ENCODE measurements around the gene STK11. TPM values are rescaled to one million over a fixed set of nuclear protein-coding genes. Genes with fewer than 3 reads are reported as not detected.
"Not testable (repeated sequence)": the region's sequence is repeated elsewhere in the genome, so short reads cannot be mapped to it uniquely, and the experiment has no call there.

The STK11 gene
- total RNA-seq, 2 experiments from 2014 or later: 87.1 to 87.2 TPM

GRCh38 chr19:1246265-1247087 lies 40.9 kb downstream of the STK11 start:
- not testable (repeated sequence) for H3K4me3 Mint-ChIP-seq; DNase-seq; H3K27me3 Mint-ChIP-seq; H3K9me3 Mint-ChIP-seq; H3K36me3 Mint-ChIP-seq; ATAC-seq (ENCODE audit: low read depth)
- peak overlapping the region; percentile 25 for H3K27ac Mint-ChIP-seq
- POLR2A ChIA-PET: interaction anchor here (0.6 to 7.7 kb wide), 4 partner anchors 15 to 180 kb away, joined by 3 to 385 read pairs (median 4); partner anchors contain the start of gene CIRBP
- peaks cover 10% of the 10 kb centered on the region for H3K4me1 Mint-ChIP-seq

DNA sequence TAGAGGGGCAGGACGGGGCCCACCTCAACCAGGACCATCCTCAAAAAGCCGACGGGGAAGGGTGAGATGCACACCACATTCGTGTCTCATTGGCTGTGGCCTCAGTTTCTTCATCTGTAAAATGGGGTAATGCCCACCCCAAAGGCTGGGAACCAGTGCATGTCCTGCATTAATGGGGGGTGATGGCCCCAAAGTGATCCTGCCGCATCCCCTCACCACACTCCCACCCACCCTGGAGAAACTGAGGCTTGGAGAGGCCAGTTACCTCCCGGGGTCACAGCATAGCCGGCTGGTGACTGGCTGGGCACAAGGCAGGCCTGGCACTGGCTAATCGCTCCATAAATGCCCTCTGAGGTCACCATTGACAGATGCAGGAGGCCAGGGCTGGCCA lies 42.2 kb downstream of the STK11 start:
- peak overlapping the region; percentile 5 for H3K4me3 Mint-ChIP-seq

GRCh38 chr19:1248139-1248785 lies 42.7 kb downstream of the STK11 start, which contains the start of gene MIDN:
MIDN (plus strand) TSS chr19:1248583; CDS start chr19:1250297, 1,714 bp downstream.
- Mint-ChIP-seq H3K27ac (peak within 1 kb of the TSS; percentile 85), H3K4me3 (peak within 1 kb of the TSS; percentile 81), H3K36me3 (peaks cover 8% of the 10 kb centered on the region), H3K27me3 (no peaks in the 10 kb centered on the region), H3K4me1 (peaks cover 6% of the 10 kb centered on the region), H3K9me3 (no peaks in the 10 kb centered on the region)
- POLR2A ChIA-PET: interaction anchor here (0.9 to 1.5 kb wide), 4 partner anchors 11 to 21 kb away, joined by 3 to 13 read pairs (median 8); partner anchors contain the start of gene CIRBP
- ATAC-seq (ENCODE audit: low read depth) (peak; percentile 4), DNase-seq (peak; percentile 89)

More for the DNA sequence above, 42.2 kb downstream of the STK11 start:
- Mint-ChIP-seq H3K4me1 (peaks cover 9% of the 10 kb centered on the region), H3K36me3 (peaks cover 8% of the 10 kb centered on the region), H3K9me3 (no peaks in the 10 kb centered on the region), H3K27ac (peak overlapping the region; percentile 63), H3K27me3 (no peaks in the 10 kb centered on the region)
- DNase-seq: no peak
- no peak for ATAC-seq (ENCODE audit: low read depth)
- POLR2A ChIA-PET: interaction anchor here (1.5 to 7.7 kb wide), 2 partner anchors 14 to 19 kb away, joined by 3 to 385 read pairs; partner anchors contain the start of gene CIRBP

DNA sequence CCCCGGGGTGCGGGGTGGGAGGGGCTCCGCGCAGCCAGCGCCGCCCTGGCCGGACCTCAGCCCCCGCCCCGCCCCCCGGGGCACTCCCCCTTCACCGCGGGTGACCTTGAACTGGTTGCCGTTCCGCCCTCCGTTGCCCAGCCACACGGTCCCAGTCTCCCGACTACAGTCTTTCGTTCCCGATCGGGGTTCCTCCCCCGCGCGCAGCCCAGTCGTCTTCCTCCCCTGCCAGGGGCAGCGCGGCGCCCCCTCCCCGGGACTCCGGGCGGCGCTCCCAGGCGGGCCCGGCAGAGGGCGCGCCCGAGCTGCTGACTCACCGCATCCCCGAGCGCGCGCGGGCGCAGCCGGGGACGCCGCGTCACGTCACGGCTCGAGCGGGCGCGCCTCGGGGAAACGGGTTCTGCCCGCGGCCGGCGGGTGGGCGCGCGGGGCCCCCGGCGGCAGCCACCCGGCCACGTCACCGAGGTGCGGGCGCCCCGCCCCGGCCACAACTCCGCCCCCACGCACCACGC lies 43.3 kb downstream of the STK11 start:
- peak; percentile 8 for ATAC-seq (ENCODE audit: low read depth)
- H3K9me3 Mint-ChIP-seq: no peaks in the 10 kb centered on the region
- POLR2A ChIA-PET: interaction anchor here (0.9 to 1.5 kb wide), 4 partner anchors 10 to 20 kb away, joined by 3 to 13 read pairs (median 8); partner anchors contain the start of gene CIRBP

DNA sequence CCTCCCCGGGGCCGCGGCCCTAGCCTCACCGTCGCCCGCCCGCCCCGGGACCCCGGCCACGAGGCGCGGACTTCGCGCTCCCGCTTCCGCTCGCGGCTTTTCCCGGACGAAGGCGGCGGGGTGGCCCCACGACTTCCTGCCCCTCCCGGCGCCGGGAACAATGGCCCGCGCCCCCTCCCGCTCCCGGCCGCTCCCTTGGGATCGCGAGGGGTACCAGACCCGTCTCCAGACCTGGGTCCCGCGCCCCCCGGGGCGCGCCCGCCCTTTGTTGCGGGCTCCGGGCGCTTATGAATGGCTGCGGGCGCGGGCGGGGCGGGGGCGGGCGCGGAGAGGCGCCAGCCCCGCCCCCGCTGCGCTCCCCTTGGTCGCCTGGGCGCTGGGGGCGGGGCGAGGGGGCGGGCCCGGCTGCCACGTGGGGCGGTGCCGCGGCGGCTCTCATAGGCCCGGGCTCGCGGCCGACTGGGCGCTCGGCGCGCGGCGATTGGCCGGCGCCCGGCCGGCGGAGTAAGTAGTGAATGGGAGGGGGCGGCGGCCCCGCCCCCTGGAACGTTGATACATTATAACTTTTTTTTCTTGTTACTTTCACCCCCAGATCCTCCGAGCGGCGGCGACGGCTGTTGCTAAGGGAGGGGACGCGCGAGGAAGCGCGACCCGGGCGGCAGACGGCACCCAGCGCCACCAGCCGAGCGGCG lies 43.9 kb downstream of the STK11 start:
- Mint-ChIP-seq H3K27ac (peak overlapping the region; percentile 82), H3K36me3 (peaks cover 8% of the 10 kb centered on the region), H3K4me1 (peaks cover 7% of the 10 kb centered on the region), H3K4me3 (peak overlapping the region; percentile 82), H3K27me3 (no peaks in the 10 kb centered on the region), H3K9me3 (no peaks in the 10 kb centered on the region)
- ATAC-seq (ENCODE audit: low read depth): peak; percentile 47
- peak; percentile 94 for DNase-seq
- POLR2A ChIA-PET: interaction anchor here (0.9 to 1.5 kb wide), 7 partner anchors 10 to 20 kb away, joined by 3 to 13 read pairs (median 5); partner anchors contain the start of gene CIRBP

More for the DNA sequence above, 43.3 kb downstream of the STK11 start:
- DNase-seq: peak; percentile 95
- peak overlapping the region; percentile 81 for H3K4me3 Mint-ChIP-seq
- peaks cover 7% of the 10 kb centered on the region for H3K4me1 Mint-ChIP-seq
- H3K36me3 Mint-ChIP-seq: peaks cover 8% of the 10 kb centered on the region
- no peaks in the 10 kb centered on the region for H3K27me3 Mint-ChIP-seq
- H3K27ac Mint-ChIP-seq: peak overlapping the region; percentile 85

- Mint-ChIP-seq H3K4me3 (peak overlapping the region; percentile 82), H3K4me1 (peaks cover 10% of the 10 kb centered on the region), H3K27ac (peak overlapping the region; percentile 82), H3K36me3 (peaks cover 10% of the 10 kb centered on the region), H3K27me3 (no peaks in the 10 kb centered on the region), H3K9me3 (no peaks in the 10 kb centered on the region)
- POLR2A ChIA-PET: interaction anchor here (1.0 kb wide), 3 partner anchors 10 to 17 kb away, joined by 3 to 8 read pairs (median 3); no protein-coding TSS in a partner anchor
- no peak for ATAC-seq (ENCODE audit: low read depth)
- DNase-seq: no peak
These were observed 44.4 kb downstream of the STK11 start for GRCh38 chr19:1249990-1250436.

DNA sequence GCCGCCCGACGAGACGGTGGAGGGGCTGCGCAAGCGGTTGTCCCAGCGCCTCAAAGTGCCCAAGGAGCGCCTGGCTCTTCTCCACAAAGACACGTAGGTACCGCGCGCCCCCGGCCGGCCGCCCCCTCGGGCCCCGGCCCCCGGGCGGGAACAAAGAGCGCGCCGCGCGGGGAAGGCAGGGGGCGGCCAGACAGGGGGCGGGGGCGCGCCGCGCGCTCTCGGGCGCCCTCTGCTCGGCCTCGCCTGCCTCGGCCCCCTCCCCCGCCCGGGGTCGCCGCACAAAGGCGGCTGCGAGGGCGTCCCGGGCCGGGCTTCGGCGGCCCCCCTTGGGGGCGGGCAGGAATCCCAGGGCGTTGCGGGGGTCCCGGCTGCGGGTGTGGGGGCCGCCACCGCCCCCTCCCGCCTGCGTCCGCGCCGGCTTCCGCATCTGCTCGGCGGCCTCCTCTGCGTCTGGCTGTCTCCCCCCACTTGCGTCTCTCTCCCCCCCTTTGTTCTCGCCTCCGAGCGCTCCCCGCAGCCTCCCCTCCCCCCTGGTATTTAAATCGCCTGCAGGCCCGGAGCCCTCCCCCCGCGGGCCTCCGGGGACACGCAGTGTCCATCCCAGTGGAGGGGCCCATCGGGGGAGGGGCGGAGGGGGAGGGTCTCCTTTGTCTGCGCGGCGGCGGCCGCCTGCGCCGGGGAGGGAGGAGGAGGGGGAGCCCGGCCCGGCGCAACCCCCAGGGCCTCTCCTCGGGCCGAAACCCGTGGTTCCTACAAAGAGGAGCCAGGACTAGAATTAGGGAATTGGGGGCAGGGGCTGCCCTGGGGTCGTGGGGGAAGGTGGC lies 45.1 kb downstream of the STK11 start:
- Mint-ChIP-seq H3K27me3 (no peaks in the 10 kb centered on the region), H3K4me1 (peaks cover 10% of the 10 kb centered on the region), H3K27ac (peak overlapping the region; percentile 98), H3K4me3 (peak overlapping the region; percentile 93), H3K9me3 (no peaks in the 10 kb centered on the region), H3K36me3 (peaks cover 10% of the 10 kb centered on the region)
- DNase-seq (peak; percentile 72), ATAC-seq (ENCODE audit: low read depth) (no peak)
- POLR2A ChIA-PET: interaction anchor here (1.0 to 6.6 kb wide), 6 partner anchors 9 to 19 kb away, joined by 3 to 115 read pairs (median 18); partner anchors contain the start of gene CIRBP

DNA sequence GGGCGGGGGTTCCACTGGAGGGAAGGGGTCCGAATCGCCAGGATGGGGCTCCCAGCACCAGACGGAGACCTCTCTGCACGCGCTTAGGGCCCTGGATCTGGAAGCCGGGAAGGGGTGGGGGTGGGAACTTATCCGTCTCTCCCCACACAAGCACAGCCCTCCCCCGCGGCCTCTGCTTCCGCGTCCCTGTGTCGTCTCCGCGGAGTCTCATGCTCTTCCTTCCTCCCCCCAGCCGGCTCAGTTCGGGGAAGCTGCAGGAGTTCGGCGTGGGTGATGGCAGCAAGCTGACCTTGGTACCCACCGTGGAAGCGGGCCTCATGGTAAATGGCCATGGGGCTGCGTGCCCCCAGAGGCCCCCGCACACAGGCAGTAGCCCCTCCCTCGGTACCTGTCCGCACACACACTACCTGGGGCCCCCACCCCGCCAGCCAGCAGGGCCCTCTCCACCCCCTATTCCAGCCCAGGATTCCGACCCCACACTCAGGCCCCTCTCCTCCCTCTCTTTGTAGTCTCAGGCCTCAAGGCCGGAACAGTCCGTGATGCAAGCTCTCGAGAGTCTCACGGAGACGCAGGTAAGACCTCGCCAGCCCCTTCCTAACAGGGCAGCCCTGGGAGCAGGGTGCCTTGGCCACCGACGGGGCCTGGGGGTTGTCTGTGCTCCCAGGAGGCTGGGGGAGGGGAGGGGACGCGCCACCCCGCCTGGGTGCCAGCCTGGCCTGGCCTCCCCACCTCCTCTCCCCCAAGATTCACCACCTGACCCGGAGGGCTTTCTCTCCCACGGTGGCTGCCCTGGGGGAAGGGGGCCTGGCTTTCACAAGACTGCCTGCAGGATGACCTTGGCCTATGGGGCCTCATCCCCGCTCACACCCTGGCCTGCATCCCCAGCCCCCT lies 46.0 kb downstream of the STK11 start:
- peaks cover 10% of the 10 kb centered on the region for H3K36me3 Mint-ChIP-seq
- H3K4me1 Mint-ChIP-seq: peaks cover 10% of the 10 kb centered on the region
- no peaks in the 10 kb centered on the region for H3K9me3 Mint-ChIP-seq
- ATAC-seq (ENCODE audit: low read depth) (no peak), DNase-seq (peak; percentile 76)
- peak overlapping the region; percentile 93 for H3K4me3 Mint-ChIP-seq
- H3K27me3 Mint-ChIP-seq: no peaks in the 10 kb centered on the region
- H3K27ac Mint-ChIP-seq: peak overlapping the region; percentile 98
- POLR2A ChIA-PET: interaction anchor here (3.2 to 6.6 kb wide), 3 partner anchors 10 to 18 kb away, joined by 27 to 115 read pairs (median 47); partner anchors contain the start of gene CIRBP

- no peaks in the 10 kb centered on the region for H3K27me3 Mint-ChIP-seq
- ATAC-seq (ENCODE audit: low read depth) (peak; percentile 5), DNase-seq (peak; percentile 74)
- no peaks in the 10 kb centered on the region for H3K9me3 Mint-ChIP-seq
- peak overlapping the region; percentile 98 for H3K27ac Mint-ChIP-seq
- H3K36me3 Mint-ChIP-seq: peaks cover 11% of the 10 kb centered on the region
- peaks cover 10% of the 10 kb centered on the region for H3K4me1 Mint-ChIP-seq
- peak overlapping the region; percentile 93 for H3K4me3 Mint-ChIP-seq
- POLR2A ChIA-PET: interaction anchor here (0.6 to 6.6 kb wide), 14 partner anchors 8 to 601 kb away, joined by 3 to 115 read pairs (median 7); partner anchors contain the start of genes ARHGAP45, ATP5F1D, CIRBP and FAM174C
These were observed 46.7 kb downstream of the STK11 start for GRCh38 chr19:1252221-1252820.

- peaks cover 16% of the 10 kb centered on the region for H3K4me1 Mint-ChIP-seq
- H3K9me3 Mint-ChIP-seq: no peaks in the 10 kb centered on the region
- DNase-seq (peak; percentile 78), ATAC-seq (ENCODE audit: low read depth) (peak; percentile 20)
- peak overlapping the region; percentile 85 for H3K27ac Mint-ChIP-seq
- peak overlapping the region; percentile 93 for H3K4me3 Mint-ChIP-seq
- H3K36me3 Mint-ChIP-seq: peaks cover 16% of the 10 kb centered on the region
- H3K27me3 Mint-ChIP-seq: no peaks in the 10 kb centered on the region
- POLR2A ChIA-PET: interaction anchor here (0.5 to 6.6 kb wide), 15 partner anchors 8 to 600 kb away, joined by 3 to 115 read pairs (median 7); partner anchors contain the start of genes ARHGAP45, ATP5F1D, CIRBP and FAM174C
These were observed 47.4 kb downstream of the STK11 start for GRCh38 chr19:1252821-1253513.
